KMS-11 (cell line): Measurements from ENCODE around the gene DPF3.
"Not testable (repeated sequence)": the region's sequence is repeated elsewhere in the genome, so short reads cannot be mapped to it uniquely, and the experiment has no call there.

ENCODE experiments used
- H2AFZ ChIP-seq: fragments of 200-600 bp; sonication (generic); 2 replicates; pipeline ENCODE4 v1.6.1; 2016; ENCODE audit warnings: antibody characterized with exemption, mixed run types, low read depth
- H3K27ac ChIP-seq: fragments of 200-600 bp; sonication (generic); 2 replicates; pipeline ENCODE4 v1.6.1; 2016; ENCODE audit warnings: mild to moderate bottlenecking, mixed run types
- H3K27me3 ChIP-seq: fragments of 200-600 bp; sonication (generic); 2 replicates; pipeline ENCODE4 v1.6.1; 2017; ENCODE audit warnings: mild to moderate bottlenecking, low read depth, mixed run types, moderate library complexity; ENCODE audit not compliant: insufficient read depth
- H3K36me3 ChIP-seq: fragments of 200-600 bp; sonication (generic); 2 replicates; pipeline ENCODE4 v1.6.1; 2017; ENCODE audit warnings: mild to moderate bottlenecking, mixed run types; ENCODE audit not compliant: insufficient read depth
- H3K4me1 ChIP-seq: fragments of 200-600 bp; sonication (generic); 2 replicates; pipeline ENCODE4 v1.6.1; 2016; ENCODE audit warnings: mild to moderate bottlenecking, low read depth, mixed run types; ENCODE audit not compliant: poor library complexity, severe bottlenecking
- H3K4me2 ChIP-seq: fragments of 200-600 bp; sonication (generic); 2 replicates; pipeline ENCODE4 v1.7.0; 2016; ENCODE audit warnings: mild to moderate bottlenecking, mixed run types
- H3K4me3 ChIP-seq: fragments of 200-600 bp; sonication (generic); IDR thresholded peaks from 2 replicates; pipeline ENCODE4 v1.6.1; 2017; ENCODE audit warnings: low read depth, low read length, mixed read lengths; ENCODE audit not compliant: insufficient read depth
- H3K79me2 ChIP-seq: fragments of 200-600 bp; sonication (generic); 2 replicates; pipeline ENCODE4 v1.6.1; 2016; ENCODE audit warnings: low read depth, mixed run types; ENCODE audit not compliant: insufficient read depth
- H3K9ac ChIP-seq: fragments of 200-600 bp; sonication (generic); 2 replicates; pipeline ENCODE4 v1.6.1; 2016; ENCODE audit warnings: mild to moderate bottlenecking, mixed run types
- H4K20me1 ChIP-seq: fragments of 200-600 bp; sonication (generic); 2 replicates; pipeline ENCODE4 v1.6.1; 2016; ENCODE audit warnings: mild to moderate bottlenecking, mixed run types; ENCODE audit not compliant: insufficient read depth
- TF ChIP-seq, protein P1 (sequence below): fragments of 200-600 bp; sonication (generic); conservative IDR thresholded peaks from 2 replicates; pipeline ENCODE4 v1.6.1; 2017; ENCODE audit warnings: low read depth, mild to moderate bottlenecking, antibody characterized with exemption, low read length, moderate library complexity, mixed read lengths

Gene DPF3

DNA sequence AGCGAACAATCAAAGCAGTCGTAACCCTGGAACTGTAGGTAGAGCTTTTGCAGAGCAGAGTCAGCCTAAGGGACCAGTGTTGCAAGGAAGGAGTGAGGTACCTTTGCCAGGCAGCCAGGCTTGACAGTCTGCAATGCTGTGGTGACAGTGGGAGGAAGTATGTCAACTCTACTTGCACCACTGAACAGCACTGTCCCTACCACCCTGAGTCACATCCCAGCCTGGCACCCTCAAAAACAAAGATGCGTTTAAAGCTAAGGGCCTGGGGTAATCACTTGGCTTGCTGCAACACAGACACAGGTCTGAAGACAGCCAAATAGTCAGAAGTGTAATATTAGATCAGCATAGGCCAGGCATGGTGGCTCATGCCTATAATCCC is 141.9 kb downstream of the DPF3 start:
- H2AFZ ChIP-seq, result no peak overlapping the region
- no peaks in the 10 kb centered on the region for H3K36me3 ChIP-seq
- no peaks in the 10 kb centered on the region for H4K20me1 ChIP-seq
- TF ChIP-seq, protein P1, sequence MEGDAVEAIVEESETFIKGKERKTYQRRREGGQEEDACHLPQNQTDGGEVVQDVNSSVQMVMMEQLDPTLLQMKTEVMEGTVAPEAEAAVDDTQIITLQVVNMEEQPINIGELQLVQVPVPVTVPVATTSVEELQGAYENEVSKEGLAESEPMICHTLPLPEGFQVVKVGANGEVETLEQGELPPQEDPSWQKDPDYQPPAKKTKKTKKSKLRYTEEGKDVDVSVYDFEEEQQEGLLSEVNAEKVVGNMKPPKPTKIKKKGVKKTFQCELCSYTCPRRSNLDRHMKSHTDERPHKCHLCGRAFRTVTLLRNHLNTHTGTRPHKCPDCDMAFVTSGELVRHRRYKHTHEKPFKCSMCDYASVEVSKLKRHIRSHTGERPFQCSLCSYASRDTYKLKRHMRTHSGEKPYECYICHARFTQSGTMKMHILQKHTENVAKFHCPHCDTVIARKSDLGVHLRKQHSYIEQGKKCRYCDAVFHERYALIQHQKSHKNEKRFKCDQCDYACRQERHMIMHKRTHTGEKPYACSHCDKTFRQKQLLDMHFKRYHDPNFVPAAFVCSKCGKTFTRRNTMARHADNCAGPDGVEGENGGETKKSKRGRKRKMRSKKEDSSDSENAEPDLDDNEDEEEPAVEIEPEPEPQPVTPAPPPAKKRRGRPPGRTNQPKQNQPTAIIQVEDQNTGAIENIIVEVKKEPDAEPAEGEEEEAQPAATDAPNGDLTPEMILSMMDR, result no peak
- H3K4me1 ChIP-seq, result no peaks in the 10 kb centered on the region
- H3K4me2 ChIP-seq, result no peak overlapping the region
- no peak overlapping the region for H3K9ac ChIP-seq
- no peaks in the 10 kb centered on the region for H3K27me3 ChIP-seq
- H3K27ac ChIP-seq, result no peak overlapping the region
- H3K4me3 ChIP-seq, result no peak overlapping the region
- no peaks in the 10 kb centered on the region for H3K79me2 ChIP-seq

DNA sequence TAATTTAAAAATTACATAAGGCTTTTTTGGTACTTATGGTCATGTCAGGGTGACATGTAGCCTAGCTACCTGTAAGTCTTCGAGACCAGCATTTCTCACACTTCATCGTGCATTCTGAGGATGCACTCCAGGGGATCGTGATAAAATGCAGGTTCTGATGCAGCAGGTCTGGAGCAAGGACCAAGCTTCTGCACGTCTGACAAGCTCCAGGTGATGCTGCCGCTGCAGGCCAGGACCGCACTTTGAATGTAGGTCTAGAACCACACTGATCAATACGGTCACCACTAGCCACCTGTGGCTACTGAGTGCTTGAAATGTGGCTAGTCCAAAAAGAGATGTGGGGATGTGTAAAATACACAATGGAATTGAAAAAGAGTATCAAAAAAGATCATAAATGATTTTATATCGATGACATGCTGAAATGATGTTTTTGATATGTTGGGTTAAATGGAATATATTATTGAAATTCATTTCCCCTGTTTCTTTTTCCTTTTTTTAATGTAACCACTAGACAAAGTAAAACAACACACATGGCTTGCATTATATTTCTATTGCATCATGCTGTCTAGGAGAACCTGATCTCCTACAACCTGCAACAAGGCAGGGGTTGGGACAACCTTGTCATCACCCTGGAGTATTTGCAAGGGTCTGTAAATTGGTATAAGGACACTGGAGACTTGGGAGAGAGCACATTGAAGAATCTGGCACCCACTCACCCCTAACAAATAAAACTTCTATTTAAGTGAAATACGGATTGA is 142.4 kb downstream of the DPF3 start:
- H2AFZ ChIP-seq, result no peak overlapping the region
- TF ChIP-seq, protein P1, result no peak
- no peak overlapping the region for H3K4me2 ChIP-seq
- no peaks in the 10 kb centered on the region for H3K79me2 ChIP-seq
- no peaks in the 10 kb centered on the region for H3K36me3 ChIP-seq
- H3K9ac ChIP-seq, result no peak overlapping the region
- H3K4me1 ChIP-seq, result no peaks in the 10 kb centered on the region
- H3K27ac ChIP-seq, result no peak overlapping the region
- no peaks in the 10 kb centered on the region for H3K27me3 ChIP-seq
- no peak overlapping the region for H3K4me3 ChIP-seq
- no peaks in the 10 kb centered on the region for H4K20me1 ChIP-seq

DNA sequence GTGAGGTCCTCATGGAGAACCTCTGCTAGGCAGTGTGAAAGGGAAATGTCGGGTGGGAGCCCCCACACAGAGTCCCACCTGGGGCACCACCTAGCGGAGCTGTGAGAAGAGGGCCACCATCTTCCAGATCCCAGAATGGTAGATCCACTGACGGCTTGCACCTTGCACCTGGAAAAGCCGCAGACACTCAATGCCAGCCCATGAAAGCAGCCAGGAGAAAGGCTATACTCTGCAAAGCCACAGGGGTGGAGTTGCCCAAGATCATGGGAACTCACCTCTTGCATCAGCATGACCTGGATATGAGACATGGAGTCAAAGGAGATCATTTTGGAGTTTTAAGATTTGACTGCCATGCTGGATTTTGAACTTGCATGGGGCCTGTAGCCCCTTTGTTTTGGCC is 145.0 kb downstream of the DPF3 start:
- not testable (repeated sequence) for H4K20me1 ChIP-seq, H3K4me2 ChIP-seq, H3K27ac ChIP-seq, H3K27me3 ChIP-seq, H3K36me3 ChIP-seq, H3K9ac ChIP-seq, H2AFZ ChIP-seq, H3K4me3 ChIP-seq, H3K79me2 ChIP-seq, H3K4me1 ChIP-seq

DNA sequence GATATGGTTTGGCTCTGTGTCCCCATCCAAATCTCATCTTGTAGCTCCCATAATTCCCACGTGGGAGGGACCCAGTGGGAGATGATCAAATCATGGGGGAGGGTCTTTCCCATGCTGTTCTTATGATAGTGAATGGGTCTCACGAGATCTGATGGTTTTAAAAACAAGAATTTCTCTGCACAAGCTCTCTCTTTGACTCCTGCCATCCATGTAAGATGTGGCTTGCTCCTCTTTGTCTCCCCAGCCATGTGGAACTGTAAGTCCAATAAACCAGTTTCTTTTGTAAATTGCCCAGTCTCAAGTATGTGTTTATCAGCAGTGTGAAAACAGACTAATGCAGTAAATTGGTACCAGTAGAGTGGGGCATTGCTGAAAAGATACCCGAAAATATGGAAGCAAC is 146.2 kb downstream of the DPF3 start:
- no peaks in the 10 kb centered on the region for H3K36me3 ChIP-seq
- H3K27me3 ChIP-seq, result no peaks in the 10 kb centered on the region

More for the DNA sequence above, 146.2 kb downstream of the DPF3 start:
- H2AFZ ChIP-seq, result no peak overlapping the region
- no peaks in the 10 kb centered on the region for H3K79me2 ChIP-seq
- H3K4me2 ChIP-seq, result no peak overlapping the region
- H3K4me1 ChIP-seq, result no peaks in the 10 kb centered on the region
- H4K20me1 ChIP-seq, result no peaks in the 10 kb centered on the region
- no peak overlapping the region for H3K4me3 ChIP-seq
- H3K27ac ChIP-seq, result no peak overlapping the region
- H3K9ac ChIP-seq, result no peak overlapping the region
- TF ChIP-seq, protein P1, result no peak
